Measurements from ENCODE around the gene UBTF.

UBTF gene

GRCh38 chr17:44197107-44197506 lies 22.4 kb downstream of the UBTF start:
- Histone ChIP-seq H3K27me3 (ENCODE audit: insufficient read depth, low read length) (no peaks in the 10 kb centered on the region), H4K20me1 (ENCODE audit: insufficient read depth, low read length) (no peaks in the 10 kb centered on the region), H3K4me2 (ENCODE audit: low read length) (no peak overlapping the region; the same call in 1 of the 2 replicates), H3K9me3 (ENCODE audit: low read length) (no peaks in the 10 kb centered on the region), H3F3A (ENCODE audit: insufficient read depth, low read length) (no peaks in the 10 kb centered on the region), H2AFZ (ENCODE audit: low read length) (no peak overlapping the region), H3K4me1 (ENCODE audit: insufficient read depth, low read length, severe bottlenecking) (peaks cover 23% of the 10 kb centered on the region), H3K79me2 (ENCODE audit: insufficient read depth, low read length) (no peaks in the 10 kb centered on the region), H3K9me2 (ENCODE audit: low read depth, low read length) (no peaks in the 10 kb centered on the region), H3K36me3 (ENCODE audit: insufficient read depth, low read length) (peaks cover 50% of the 10 kb centered on the region), H3K9ac (ENCODE audit: low read length) (no peak overlapping the region; the same call in 1 of the 2 replicates), H3K4me3 (ENCODE audit: low read depth, low read length, poor library complexity, severe bottlenecking) (no peak overlapping the region), H3K27ac (ENCODE audit: low read depth, low read length, poor library complexity, severe bottlenecking) (no peak overlapping the region)
- TF ChIP-seq CTCF (IDR thresholded peaks at IDR 0.05; ENCODE audit: low read length) (no peak), EZH2 (IDR thresholded peaks at IDR 0.05; ENCODE audit: borderline replicate concordance, low read length) (no peak)

DNA sequence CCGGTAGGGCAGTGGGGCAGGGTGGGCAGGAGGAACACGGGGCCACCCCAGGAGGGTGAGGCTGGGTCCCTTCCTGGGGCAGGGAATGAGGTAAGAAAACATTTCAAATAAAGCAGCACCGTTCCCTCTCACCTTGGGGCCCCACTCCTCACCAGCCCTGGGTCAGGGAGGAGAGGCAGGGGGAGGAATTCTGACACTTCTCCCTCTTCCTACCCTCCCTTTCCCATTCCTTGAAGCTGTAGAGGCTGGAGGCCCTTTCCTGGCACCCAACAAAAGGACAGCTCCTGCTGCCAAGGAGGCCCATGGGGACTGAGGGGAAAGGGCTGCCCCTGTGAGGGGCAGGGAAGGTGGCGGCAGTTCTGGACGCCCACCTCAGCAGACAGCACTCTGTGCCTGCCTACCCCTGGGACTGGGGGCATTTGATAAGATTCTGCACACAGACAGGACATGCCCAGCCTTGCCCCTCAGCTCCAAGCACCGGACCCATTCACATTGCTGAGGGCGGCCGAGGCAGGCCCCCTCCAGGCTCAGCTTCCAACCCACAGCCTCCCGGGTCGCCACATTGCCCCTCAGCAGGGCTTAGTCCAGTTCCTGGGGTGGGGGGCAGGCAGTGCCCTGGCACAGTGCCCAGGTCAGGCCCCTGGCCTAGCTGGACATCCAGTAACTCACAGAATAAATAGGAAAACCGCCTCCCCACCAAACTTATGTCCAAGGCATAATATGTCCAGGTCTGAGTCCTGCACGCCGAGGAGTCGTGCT lies 26.0 kb downstream of the UBTF start:
- no peak overlapping the region for H3K27ac ChIP-seq (ENCODE audit: low read depth, low read length, poor library complexity, severe bottlenecking)
- H3K79me2 ChIP-seq (ENCODE audit: insufficient read depth, low read length), result 0 out of 2 replicates have a peak, but pooled peaks cover 2% of the 10 kb centered on the region
- no peak overlapping the region for H3K9ac ChIP-seq (ENCODE audit: low read length)
- TF ChIP-seq CTCF (IDR thresholded peaks at IDR 0.05; ENCODE audit: low read length) (no peak), EZH2 (IDR thresholded peaks at IDR 0.05; ENCODE audit: borderline replicate concordance, low read length) (no peak)
- no peak overlapping the region for H3K4me3 ChIP-seq (ENCODE audit: low read depth, low read length, poor library complexity, severe bottlenecking)
- no peak overlapping the region for H3K4me2 ChIP-seq (ENCODE audit: low read length)
- H3K9me3 ChIP-seq (ENCODE audit: low read length), result no peaks in the 10 kb centered on the region
- H3F3A ChIP-seq (ENCODE audit: insufficient read depth, low read length), result no peaks in the 10 kb centered on the region
- H4K20me1 ChIP-seq (ENCODE audit: insufficient read depth, low read length), result no peaks in the 10 kb centered on the region
- peaks cover 78% of the 10 kb centered on the region for H3K36me3 ChIP-seq (ENCODE audit: insufficient read depth, low read length)
- no peaks in the 10 kb centered on the region for H3K9me2 ChIP-seq (ENCODE audit: low read depth, low read length)
- H2AFZ ChIP-seq (ENCODE audit: low read length), result no peak overlapping the region
- H3K27me3 ChIP-seq (ENCODE audit: insufficient read depth, low read length), result no peaks in the 10 kb centered on the region
- H3K4me1 ChIP-seq (ENCODE audit: insufficient read depth, low read length, severe bottlenecking), result peaks cover 15% of the 10 kb centered on the region

DNA sequence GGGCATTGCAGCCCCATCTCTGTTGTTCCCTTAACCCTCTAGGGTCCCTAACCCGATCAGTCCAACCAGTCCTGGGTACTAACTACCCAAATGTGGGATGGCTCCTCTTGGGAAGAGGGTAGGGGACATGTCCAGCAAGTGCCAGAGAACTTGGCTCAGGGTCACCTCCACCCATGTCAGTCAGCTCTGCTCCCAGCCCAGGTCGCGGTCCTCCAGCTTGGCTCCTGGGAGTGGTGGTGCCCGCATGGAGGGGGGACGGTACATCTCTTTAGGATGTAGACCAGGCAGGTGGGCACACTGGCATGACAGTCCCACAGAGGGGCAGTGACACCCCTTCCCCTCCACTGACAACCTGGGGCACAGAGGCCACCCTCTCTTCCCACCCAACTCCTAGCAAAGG lies 26.7 kb downstream of the UBTF start:
- Histone ChIP-seq H2AFZ (ENCODE audit: low read length) (no peak overlapping the region), H3K4me1 (ENCODE audit: insufficient read depth, low read length, severe bottlenecking) (peaks cover 15% of the 10 kb centered on the region), H3K27me3 (ENCODE audit: insufficient read depth, low read length) (no peaks in the 10 kb centered on the region), H3K9me3 (ENCODE audit: low read length) (no peaks in the 10 kb centered on the region), H3K9ac (ENCODE audit: low read length) (no peak overlapping the region), H3K4me2 (ENCODE audit: low read length) (no peak overlapping the region), H3K9me2 (ENCODE audit: low read depth, low read length) (no peaks in the 10 kb centered on the region), H3F3A (ENCODE audit: insufficient read depth, low read length) (no peaks in the 10 kb centered on the region), H3K4me3 (ENCODE audit: low read depth, low read length, poor library complexity, severe bottlenecking) (no peak overlapping the region), H3K27ac (ENCODE audit: low read depth, low read length, poor library complexity, severe bottlenecking) (no peak overlapping the region), H4K20me1 (ENCODE audit: insufficient read depth, low read length) (no peaks in the 10 kb centered on the region), H3K79me2 (ENCODE audit: insufficient read depth, low read length) (0 out of 2 replicates have a peak, but pooled peaks cover 3% of the 10 kb centered on the region), H3K36me3 (ENCODE audit: insufficient read depth, low read length) (peaks cover 79% of the 10 kb centered on the region)
- no peak for TF ChIP-seq CTCF (IDR thresholded peaks at IDR 0.05; ENCODE audit: low read length)
